Kidney epithelial cell (primary cell): ENCODE data around the gene ITSN2. TPM values are rescaled to one million over a fixed set of nuclear protein-coding genes. Genes with fewer than 3 reads are reported as not detected.

Experiments used
- DNase-seq: peaks from one replicate; pipeline ENCODE4 v3.0.0-alpha.2; 2010; ENCODE audit warnings: low read depth
- H3K27me3 ChIP-seq: 2 replicates; pipeline ENCODE4 v1.6.0; 2011; ENCODE audit warnings: low read length; ENCODE audit not compliant: control insufficient read depth, insufficient read depth
- H3K36me3 ChIP-seq: 2 replicates; pipeline ENCODE4 v1.5.1; 2011; ENCODE audit warnings: low read length; ENCODE audit not compliant: control insufficient read depth, insufficient read depth
- H3K4me3 ChIP-seq: 2 replicates; pipeline ENCODE4 v1.5.1; 2011; ENCODE audit warnings: low read depth, mild to moderate bottlenecking, control low read depth, low read length
- CTCF ChIP-seq: IDR thresholded peaks from 2 replicates; pipeline ENCODE4 v1.5.1; 2011; ENCODE audit warnings: mild to moderate bottlenecking, moderate library complexity, low read length, control low read depth, inconsistent platforms; ENCODE audit not compliant: insufficient read depth, poor library complexity, severe bottlenecking
- total RNA-seq: library from RNA; depleted of rRNA; stranded (reverse); fragments of >200 nt; gene quantifications from 2 replicates; pipeline ENCODE4 v1.2.3, GENCODE V29; 2015

ITSN2 gene
- total RNA-seq, 1 donor from 2014 or later: 23.0 TPM

- no peak for TF ChIP-seq CTCF
- Histone ChIP-seq H3K36me3 (no peaks in the 10 kb centered on the region), H3K4me3 (no peak overlapping the region), H3K27me3 (no peaks in the 10 kb centered on the region)
- peak; percentile 16 for DNase-seq
Measured at GRCh38 chr2:24315669-24316068, 44.7 kb downstream of the ITSN2 start.

- Histone ChIP-seq H3K27me3 (no peaks in the 10 kb centered on the region), H3K36me3 (no peaks in the 10 kb centered on the region), H3K4me3 (no peak overlapping the region)
- no peak for TF ChIP-seq CTCF
- DNase-seq: peak; percentile 10
Measured at GRCh38 chr2:24313744-24314632, 46.3 kb downstream of the ITSN2 start.

- H3K36me3 ChIP-seq: no peaks in the 10 kb centered on the region
- no peak for DNase-seq
- H3K27me3 ChIP-seq: no peaks in the 10 kb centered on the region
- TF ChIP-seq CTCF: no peak
- no peak overlapping the region for H3K4me3 ChIP-seq
Measured at GRCh38 chr2:24307961-24308360, 52.4 kb downstream of the ITSN2 start.

GRCh38 chr2:24304631-24305030 lies 55.7 kb downstream of the ITSN2 start:
- DNase-seq: no peak
- Histone ChIP-seq H3K27me3 (no peaks in the 10 kb centered on the region), H3K36me3 (no peaks in the 10 kb centered on the region), H3K4me3 (no peak overlapping the region)
- TF ChIP-seq CTCF: no peak

GRCh38 chr2:24304098-24304497 lies 56.2 kb downstream of the ITSN2 start:
- peak; percentile 4 for DNase-seq
- no peaks in the 10 kb centered on the region for H3K36me3 ChIP-seq
- no peaks in the 10 kb centered on the region for H3K27me3 ChIP-seq
- no peak overlapping the region for H3K4me3 ChIP-seq
- no peak for TF ChIP-seq CTCF

GRCh38 chr2:24301599-24301998 lies 58.7 kb downstream of the ITSN2 start:
- Histone ChIP-seq H3K36me3 (no peaks in the 10 kb centered on the region), H3K27me3 (no peaks in the 10 kb centered on the region), H3K4me3 (no peak overlapping the region)
- no peak for DNase-seq
- no peak for TF ChIP-seq CTCF
